ENCODE measurements around the gene LTBR. TPM values are rescaled to one million over a fixed set of nuclear protein-coding genes. Genes with fewer than 3 reads are reported as not detected.

LTBR gene
- total RNA-seq, 1 experiment from 2014 or later: 4.8 TPM

GRCh38 chr12:6405963-6406362 lies 22.0 kb downstream of the LTBR start:
- H4K20me1 ChIP-seq (ENCODE audit: control insufficient read depth, insufficient read depth, insufficient read length): no peaks in the 10 kb centered on the region
- H3K79me2 ChIP-seq (ENCODE audit: insufficient read depth, low read length): no peaks in the 10 kb centered on the region
- H4K5ac ChIP-seq (ENCODE audit: insufficient read length, low read depth, low read length): no peak overlapping the region
- H3K27ac Mint-ChIP-seq: no peak overlapping the region
- TF ChIP-seq CTCF (conservative IDR thresholded peaks at IDR 0.05): no peak
- no peak overlapping the region for H3K56ac ChIP-seq (ENCODE audit: insufficient read length, low read depth, low read length)
- no peak overlapping the region for H3K27ac ChIP-seq (ENCODE audit: insufficient read length, low read depth, low read length)
- no peaks in the 10 kb centered on the region; a peak in 1 of 5 replicates for H3K9me3 Mint-ChIP-seq
- no peaks in the 10 kb centered on the region for H3K27me3 ChIP-seq (ENCODE audit: insufficient read depth, low read length)
- no peak overlapping the region for H3K9ac ChIP-seq (ENCODE audit: extremely low read depth, insufficient read length, low read length)
- H3K36me3 Mint-ChIP-seq (ENCODE audit: insufficient read depth in 1 of 3, low read depth in 3 of 3): no peaks in the 10 kb centered on the region
- no peak overlapping the region for H3K23ac ChIP-seq (ENCODE audit: insufficient read length, low read depth, low read length)
- H3K14ac ChIP-seq (ENCODE audit: insufficient read depth, low read length): no peak overlapping the region
- no peaks in the 10 kb centered on the region for H3K23me2 ChIP-seq (ENCODE audit: insufficient read length, low read depth, low read length, poor library complexity, severe bottlenecking)
- H2BK5ac ChIP-seq (ENCODE audit: insufficient read length, low read length): no peak overlapping the region
- no peak overlapping the region for H2BK15ac ChIP-seq (ENCODE audit: low read depth, low read length)
- H2BK12ac ChIP-seq (ENCODE audit: insufficient read length, low read depth, low read length): no peak overlapping the region
- WGBS (ENCODE audit: extremely low coverage, insufficient read length, low lambda C conversion rate): no CpG with 5 or more reads among the region's 6 CpGs
- no peaks in the 10 kb centered on the region; the same call in 1 of the 2 replicates for H3K27me3 Mint-ChIP-seq (ENCODE audit: low read depth)
- no peak overlapping the region for H3K4ac ChIP-seq (ENCODE audit: low read depth, low read length)
- H3K18ac ChIP-seq (ENCODE audit: insufficient read length, low read depth, low read length): no peak overlapping the region
- no peak overlapping the region for H2BK120ac ChIP-seq (ENCODE audit: low read depth, low read length, poor library complexity, severe bottlenecking)
- H3K4me1 Mint-ChIP-seq: peaks cover 0 to 5% of the 10 kb centered on the region in 2 experiments; a peak in 1 of 4 replicates
- H4K8ac ChIP-seq (replicated peaks; ENCODE audit: insufficient read length, low read depth, low read length): no peak overlapping the region
- no peak overlapping the region for H4K91ac ChIP-seq (ENCODE audit: insufficient read length, low read depth, low read length)
- no peaks in the 10 kb centered on the region for H3K9me3 ChIP-seq (ENCODE audit: control insufficient read depth, low read depth, low read length)
- H3K4me2 ChIP-seq (ENCODE audit: insufficient read depth, insufficient read length, low read length): no peak overlapping the region
- H2BK20ac ChIP-seq (ENCODE audit: low read depth, low read length, poor library complexity, severe bottlenecking): no peak overlapping the region
- no peak overlapping the region for H3K4me3 Mint-ChIP-seq
- H2AFZ ChIP-seq (ENCODE audit: low read length): no peak overlapping the region
- no peak for DNase-seq
- no peak overlapping the region for H3T11ph ChIP-seq (ENCODE audit: low read length)
- H3K79me1 ChIP-seq (ENCODE audit: insufficient read depth, low read depth, low read length, poor library complexity, severe bottlenecking): no peaks in the 10 kb centered on the region
- H2AK5ac ChIP-seq (ENCODE audit: insufficient read length, low read length): no peak overlapping the region
- no peaks in the 10 kb centered on the region for H3K4me1 ChIP-seq (ENCODE audit: insufficient read depth, low read length)

Measured in H9 (cell line).